ENCODE measurements around the gene TFCP2L1.
"Not testable (repeated sequence)": the region's sequence is repeated elsewhere in the genome, so short reads cannot be mapped to it uniquely, and the experiment has no call there.

TFCP2L1 gene

GRCh38 chr2:121284463-121285449, at the start of gene TFCP2L1:
Gene TFCP2L1 (minus strand): TSS chr2:121285202. CDS start chr2:121285109, 93 bp downstream.
- no peak for DNase-seq

GRCh38 chr2:121333834-121334558, 49.0 kb upstream of the TFCP2L1 start:
- DNase-seq, result no peak

- DNase-seq, result no peak
Observed at GRCh38 chr2:121333231-121333630, 48.2 kb upstream of the TFCP2L1 start.

GRCh38 chr2:121331324-121331723, 46.3 kb upstream of the TFCP2L1 start:
- DNase-seq, result not testable (repeated sequence)

- DNase-seq, result no peak
Observed at GRCh38 chr2:121330921-121331320, 45.9 kb upstream of the TFCP2L1 start.

GRCh38 chr2:121329786-121330185, 44.8 kb upstream of the TFCP2L1 start:
- no peak for DNase-seq

GRCh38 chr2:121326628-121327027, 41.6 kb upstream of the TFCP2L1 start:
- DNase-seq, result no peak

- DNase-seq, result no peak
Observed at GRCh38 chr2:121324601-121325000, 39.6 kb upstream of the TFCP2L1 start.

GRCh38 chr2:121321476-121321875, 36.5 kb upstream of the TFCP2L1 start:
- DNase-seq, result no peak

GRCh38 chr2:121319941-121320340, 34.9 kb upstream of the TFCP2L1 start:
- no peak for DNase-seq

GRCh38 chr2:121316986-121317385, 32.0 kb upstream of the TFCP2L1 start:
- DNase-seq, result no peak

- DNase-seq, result not testable (repeated sequence)
Observed at GRCh38 chr2:121313701-121314100, 28.7 kb upstream of the TFCP2L1 start.

- no peak for DNase-seq
Observed at GRCh38 chr2:121309801-121310200, 24.8 kb upstream of the TFCP2L1 start.

GRCh38 chr2:121309323-121309722, 24.3 kb upstream of the TFCP2L1 start:
- DNase-seq, result no peak

- no peak for DNase-seq
Observed at GRCh38 chr2:121307048-121307447, 22.0 kb upstream of the TFCP2L1 start.

GRCh38 chr2:121304941-121305340, 19.9 kb upstream of the TFCP2L1 start:
- no peak for DNase-seq

- no peak for DNase-seq
Observed at GRCh38 chr2:121303531-121304263, 18.7 kb upstream of the TFCP2L1 start.

GRCh38 chr2:121301190-121301589, 16.2 kb upstream of the TFCP2L1 start:
- not testable (repeated sequence) for DNase-seq

GRCh38 chr2:121298476-121298875, 13.5 kb upstream of the TFCP2L1 start:
- DNase-seq, result no peak

GRCh38 chr2:121297866-121298265, 12.9 kb upstream of the TFCP2L1 start:
- not testable (repeated sequence) for DNase-seq

- DNase-seq, result no peak
Observed at GRCh38 chr2:121297217-121297830, 12.3 kb upstream of the TFCP2L1 start.

- DNase-seq, result no peak
Observed at GRCh38 chr2:121295911-121296650, 11.1 kb upstream of the TFCP2L1 start.

Data from GOT3 (cell line).